GM12892 (cell line): ENCODE results near the gene STOX2.
"Not testable (repeated sequence)": the region's sequence is repeated elsewhere in the genome, so short reads cannot be mapped to it uniquely, and the experiment has no call there.

Experiments
- DNase-seq: peaks from one replicate; pipeline ENCODE4 v3.0.0; 2011; ENCODE audit not compliant: insufficient read length
- FAIRE-seq: peaks from 2 replicates; lab custom pipeline; 2011; peaks lifted over from hg19 to GRCh38; lab: Jason Lieb, UNC
- POLR2A ChIP-seq: IDR thresholded peaks from 2 replicates; pipeline ENCODE4 v1.6.1; 2011; ENCODE audit warnings: low read depth, low read length, control low read depth
- POLR2AphosphoS5 ChIP-seq: IDR thresholded peaks from 2 replicates; pipeline ENCODE4 v1.6.1; 2011; ENCODE audit warnings: low read depth, low read length, control low read depth
- TAF1 ChIP-seq: IDR thresholded peaks from 2 replicates; pipeline ENCODE4 v1.6.1; 2011; ENCODE audit warnings: low read depth, mild to moderate bottlenecking, control low read depth, low read length, borderline replicate concordance

The STOX2 gene

GRCh38 chr4:183945741-183946140 is 40.6 kb downstream of the STOX2 start:
- DNase-seq (no peak), FAIRE-seq (no peak)
- TF ChIP-seq POLR2AphosphoS5 (no peak), POLR2A (no peak), TAF1 (no peak)

GRCh38 chr4:183950536-183950935 is 45.4 kb downstream of the STOX2 start:
- DNase-seq (no peak), FAIRE-seq (no peak)
- TF ChIP-seq POLR2AphosphoS5 (no peak), POLR2A (no peak), TAF1 (no peak)

- DNase-seq, FAIRE-seq: not testable (repeated sequence)
Observed at GRCh38 chr4:183952652-183953051, 47.5 kb downstream of the STOX2 start.

- FAIRE-seq (no peak), DNase-seq (no peak)
- TF ChIP-seq POLR2AphosphoS5: no peak
- no peak for TF ChIP-seq TAF1
- TF ChIP-seq POLR2A: no peak
Observed at GRCh38 chr4:183959319-183960045, 54.4 kb downstream of the STOX2 start.

- FAIRE-seq (no peak), DNase-seq (no peak)
- TF ChIP-seq POLR2A (no peak), TAF1 (no peak), POLR2AphosphoS5 (no peak)
Observed at GRCh38 chr4:183960046-183960420, 54.9 kb downstream of the STOX2 start.

- DNase-seq (no peak), FAIRE-seq (no peak)
- no peak for TF ChIP-seq POLR2AphosphoS5
- no peak for TF ChIP-seq TAF1
- no peak for TF ChIP-seq POLR2A
Observed at GRCh38 chr4:183960962-183961541, 55.9 kb downstream of the STOX2 start.

GRCh38 chr4:183961795-183962194 is 56.7 kb downstream of the STOX2 start:
- DNase-seq: no peak
- no peak for FAIRE-seq
- TF ChIP-seq POLR2AphosphoS5 (no peak), TAF1 (no peak), POLR2A (no peak)

GRCh38 chr4:183962419-183962818 is 57.3 kb downstream of the STOX2 start:
- no peak for FAIRE-seq
- DNase-seq: no peak
- TF ChIP-seq POLR2A: no peak
- no peak for TF ChIP-seq POLR2AphosphoS5
- TF ChIP-seq TAF1: no peak

GRCh38 chr4:183966371-183966770 is 61.3 kb downstream of the STOX2 start:
- DNase-seq: no peak
- no peak for FAIRE-seq
- TF ChIP-seq POLR2A (no peak), TAF1 (no peak), POLR2AphosphoS5 (no peak)

- DNase-seq (no peak), FAIRE-seq (no peak)
- TF ChIP-seq POLR2A (no peak), TAF1 (no peak), POLR2AphosphoS5 (no peak)
Observed at GRCh38 chr4:183967266-183967665, 62.2 kb downstream of the STOX2 start.

- DNase-seq (no peak), FAIRE-seq (no peak)
- TF ChIP-seq POLR2A (no peak), TAF1 (no peak), POLR2AphosphoS5 (no peak)
Observed at GRCh38 chr4:183968502-183968901, 63.4 kb downstream of the STOX2 start.

- DNase-seq: no peak
- TF ChIP-seq TAF1: no peak
- TF ChIP-seq POLR2AphosphoS5: no peak
- no peak for TF ChIP-seq POLR2A
- no peak for FAIRE-seq
Observed at GRCh38 chr4:183968931-183969330, 63.8 kb downstream of the STOX2 start.
